Nasal cavity respiratory epithelium epithelial cell of viscerocranial mucosa (primary cell): ENCODE data around the gene KRT32. TPM values are rescaled to one million over a fixed set of nuclear protein-coding genes. Genes with fewer than 3 reads are reported as not detected.

Experiments
- total RNA-seq: library from RNA; depleted of rRNA; stranded (reverse); fragments of >200 nt; gene quantifications from 2 replicates; pipeline ENCODE4 v1.2.3, GENCODE V29; 2014

KRT32 gene
- not detected in 2 replicates for total RNA-seq

GRCh38 chr17:41466988-41467387 lies at the start of gene KRT32:
KRT32 (minus strand) TSS chr17:41467386; CDS start chr17:41467325, 61 bp downstream.

GRCh38 chr17:41505007-41505808 lies 38.0 kb upstream of the KRT32 start, which contains the start of gene KRT13:
KRT13 (minus strand) TSS chr17:41505612; CDS start chr17:41505550, 62 bp downstream.

GRCh38 chr17:41489531-41489930 lies 22.3 kb upstream of the KRT32 start, which contains the start of gene KRT36:
KRT36 (minus strand) TSS chr17:41489910; CDS start chr17:41489864, 46 bp downstream.

DNA sequence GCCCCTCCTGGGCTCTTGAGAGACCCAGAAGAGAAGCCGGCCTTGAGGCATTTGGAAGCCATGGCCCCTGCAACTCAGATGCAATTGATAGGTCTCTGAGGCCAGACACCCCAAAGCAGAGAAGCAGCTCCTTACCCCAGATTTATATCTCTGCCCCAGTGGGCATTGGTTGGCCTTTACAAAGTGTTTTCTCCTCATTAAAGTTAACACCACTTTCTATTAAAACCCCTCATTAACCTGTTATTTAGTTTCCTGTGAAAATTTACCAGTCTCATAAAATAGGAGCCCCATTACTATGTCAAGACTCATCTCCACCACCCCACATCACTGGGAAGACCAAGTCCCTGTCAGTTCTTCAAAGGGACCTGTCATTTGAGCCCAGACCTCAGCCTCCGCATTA lies 13.8 kb upstream of the KRT32 start, which contains the start of gene KRT35:
KRT35 (minus strand) TSS at position 116 of the 400 bp plus-strand sequence; CDS start at position 62, 54 bp downstream.

GRCh38 chr17:41440531-41441033 lies 26.6 kb downstream of the KRT32 start, which contains the start of gene KRT38:
KRT38 (minus strand) TSS chr17:41440983; CDS start chr17:41440921, 62 bp downstream.

DNA sequence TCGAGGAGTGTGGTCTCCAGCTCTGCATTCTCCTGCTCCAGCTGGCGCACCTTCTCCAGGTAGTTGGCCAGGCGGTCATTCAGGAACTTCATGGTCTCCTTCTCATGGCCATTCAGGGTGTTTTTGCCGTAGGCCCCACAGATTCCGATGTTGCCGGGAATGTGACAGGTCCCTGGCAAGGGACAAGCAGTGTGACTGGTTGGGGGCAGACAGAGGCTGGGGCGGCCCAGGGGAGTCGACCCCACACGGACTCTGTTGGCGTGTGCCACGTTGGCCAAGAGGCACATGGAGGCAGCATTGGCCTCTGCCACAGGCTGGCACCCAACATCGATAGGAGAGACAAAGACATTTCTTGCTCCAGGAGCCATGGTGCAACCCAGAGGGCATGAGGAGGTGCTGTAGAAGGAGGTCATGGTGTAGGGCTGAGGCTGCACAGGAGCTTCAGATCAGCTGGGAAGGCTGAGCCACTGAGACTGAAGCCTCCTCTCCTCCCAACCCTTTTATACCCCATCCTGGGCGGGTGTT lies 43.0 kb downstream of the KRT32 start, which contains the start of gene KRT37:
KRT37 (minus strand) TSS at position 475 of the 525 bp plus-strand sequence; CDS start at position 413, 62 bp downstream.

Other genes starting within 250 kb of the KRT32 start
- gene KRTAP9-2, start 240.7 kb downstream of the KRT32 start, total RNA-seq: not detected in 2 replicates
- not detected in 2 replicates for gene KRTAP9-3, start 234.9 kb downstream of the KRT32 start, total RNA-seq
- gene KRTAP9-8, start 229.4 kb downstream of the KRT32 start, total RNA-seq: not detected in 2 replicates
- gene KRTAP9-4, start 217.7 kb downstream of the KRT32 start, total RNA-seq: not detected in 2 replicates
- not detected in 2 replicates for gene KRTAP9-9, start 212.0 kb downstream of the KRT32 start, total RNA-seq
- gene KRTAP9-6, start 202.0 kb downstream of the KRT32 start, total RNA-seq: not detected in 2 replicates
- gene KRTAP9-7, start 191.7 kb downstream of the KRT32 start, total RNA-seq: not detected in 2 replicates
- gene KRTAP29-1, start 164.5 kb downstream of the KRT32 start, total RNA-seq: not detected in 2 replicates
- not detected in 2 replicates for gene KRTAP16-1, start 158.1 kb downstream of the KRT32 start, total RNA-seq
- gene KRTAP17-1, start 151.7 kb downstream of the KRT32 start, total RNA-seq: not detected in 2 replicates
- 0.28 and 0.68 TPM in 2 replicates for gene KRT33A, start 116.6 kb downstream of the KRT32 start, total RNA-seq
- 1.1 and 59.1 TPM in 2 replicates for gene KRT33B, start 97.6 kb downstream of the KRT32 start, total RNA-seq
- gene KRT34, start 85.1 kb downstream of the KRT32 start, total RNA-seq: 1.00 and 2.7 TPM in 2 replicates
- 0.14 and 0.34 TPM in 2 replicates for gene KRT31, start 69.8 kb downstream of the KRT32 start, total RNA-seq
- gene KRT37, start 42.8 kb downstream of the KRT32 start, total RNA-seq: 2.1 TPM in 1 of 2 replicates, not detected in the other
- 0.07 TPM in 1 of 2 replicates, not detected in the other for gene KRT38, start 26.4 kb downstream of the KRT32 start, total RNA-seq
- not detected in 2 replicates for gene KRT35, start 13.8 kb upstream of the KRT32 start, total RNA-seq
- gene KRT36, start 22.5 kb upstream of the KRT32 start, total RNA-seq: not detected in 2 replicates
- 6.5 and 231 TPM in 2 replicates for gene KRT13, start 38.2 kb upstream of the KRT32 start, total RNA-seq
- 38.3 and 63.4 TPM in 2 replicates for gene KRT15, start 51.5 kb upstream of the KRT32 start, total RNA-seq
- gene KRT19, start 60.9 kb upstream of the KRT32 start, total RNA-seq: 637 and 3,236 TPM in 2 replicates
- 0.21 and 0.34 TPM in 2 replicates for gene KRT9, start 104.7 kb upstream of the KRT32 start, total RNA-seq
- gene KRT14, start 119.5 kb upstream of the KRT32 start, total RNA-seq: 254 and 1,560 TPM in 2 replicates
- gene KRT16, start 145.4 kb upstream of the KRT32 start, total RNA-seq: 2,627 and 3,653 TPM in 2 replicates
- gene KRT17, start 157.2 kb upstream of the KRT32 start, total RNA-seq: 27,930 and 28,043 TPM in 2 replicates
- 140 and 223 TPM in 2 replicates for gene EIF1, start 221.5 kb upstream of the KRT32 start, total RNA-seq
- 1.0 TPM in 1 of 2 replicates, not detected in the other for gene GAST, start 244.9 kb upstream of the KRT32 start, total RNA-seq